Type B pancreatic cell (in vitro differentiated cells): ENCODE data around the gene TNNT3. TPM values are rescaled to one million over a fixed set of nuclear protein-coding genes. Genes with fewer than 3 reads are reported as not detected.

ENCODE experiments used
- DNase-seq: peaks from one replicate; pipeline ENCODE4 v3.0.0; 2021; ENCODE audit warnings: mixed read lengths; ENCODE audit not compliant: unreplicated experiment; ENCODE audit errors: extremely low spot score
- H3K27ac Mint-ChIP-seq: 2 replicates; pipeline ENCODE4 v1.8.0; 2021; ENCODE audit warnings: mild to moderate bottlenecking, mixed read lengths
- H3K27me3 Mint-ChIP-seq: 2 replicates; pipeline ENCODE4 v1.8.0; 2021; ENCODE audit warnings: mixed read lengths
- H3K36me3 Mint-ChIP-seq: 2 replicates; pipeline ENCODE4 v1.8.0; 2021; ENCODE audit warnings: mixed read lengths
- H3K4me1 Mint-ChIP-seq: one replicate; pipeline ENCODE4 v1.8.0; 2021; ENCODE audit warnings: mixed read lengths; ENCODE audit not compliant: unreplicated experiment
- H3K4me3 Mint-ChIP-seq: 2 replicates; pipeline ENCODE4 v1.8.0; 2021; ENCODE audit warnings: mild to moderate bottlenecking, mixed read lengths
- H3K9me3 Mint-ChIP-seq: 2 replicates; pipeline ENCODE4 v1.8.0; 2021; ENCODE audit warnings: mixed read lengths
- CTCF ChIP-seq: fragments of 200-600 bp; sonication (generic); conservative IDR thresholded peaks from 2 replicates; pipeline ENCODE4 v1.5.0; 2021; ENCODE audit warnings: antibody characterized with exemption, mild to moderate bottlenecking
- total RNA-seq: library from RNA; stranded (reverse); gene quantifications from 2 replicates; pipeline ENCODE4 v1.2.1, GENCODE V29; 2021; ENCODE audit warnings: low replicate concordance

The TNNT3 gene
- total RNA-seq, 1 donor from 2014 or later, result 17.3 TPM

DNA sequence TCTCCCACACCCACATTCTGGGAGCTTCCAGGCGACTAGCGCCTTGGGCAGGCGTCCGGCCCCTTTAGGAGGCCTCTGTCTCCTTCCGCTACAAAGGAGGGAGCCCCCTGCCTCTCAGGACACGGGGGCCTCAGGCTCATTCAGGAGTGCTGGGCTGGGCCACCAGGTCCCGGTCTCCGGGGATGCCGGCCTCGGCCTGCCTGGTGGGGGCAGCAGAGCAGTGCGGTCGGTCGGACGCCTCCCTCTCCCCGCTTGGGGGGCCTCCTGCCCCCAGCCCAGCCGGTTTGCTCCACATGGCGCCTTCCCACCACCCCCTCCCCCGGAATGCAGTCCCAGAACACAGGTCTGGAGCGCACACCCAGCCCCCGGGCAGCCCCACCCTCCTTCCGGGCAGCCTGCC lies 49.5 kb downstream of the TNNT3 start:
- Mint-ChIP-seq H3K9me3 (no peaks in the 10 kb centered on the region), H3K27ac (no peak overlapping the region), H3K4me3 (no peak overlapping the region), H3K36me3 (no peaks in the 10 kb centered on the region), H3K4me1 (no peaks in the 10 kb centered on the region), H3K27me3 (no peaks in the 10 kb centered on the region)
- DNase-seq, result no peak
- no peak for TF ChIP-seq CTCF

DNA sequence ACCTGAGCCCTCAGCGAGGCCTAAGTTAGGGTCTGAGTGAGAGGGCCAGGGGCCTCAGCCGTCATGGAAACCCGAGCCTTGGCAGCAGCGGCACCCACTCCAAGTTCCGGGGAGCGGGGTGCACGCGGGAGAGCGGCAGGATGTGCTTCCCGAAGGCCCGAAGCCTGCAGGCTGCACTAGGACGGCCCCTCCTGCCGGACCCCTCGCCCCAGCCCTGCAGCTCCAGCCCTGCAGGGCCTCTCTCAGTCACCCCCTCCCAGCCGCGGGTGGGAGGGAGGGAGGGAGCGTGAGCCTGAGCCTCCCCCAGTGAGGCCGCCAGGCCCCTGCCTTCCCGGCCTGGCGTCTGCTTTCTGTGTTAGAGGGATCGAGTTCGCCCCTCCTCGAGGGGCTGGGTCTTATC lies 50.3 kb downstream of the TNNT3 start:
- TF ChIP-seq CTCF, result no peak
- H3K4me1 Mint-ChIP-seq, result no peaks in the 10 kb centered on the region
- no peak overlapping the region for H3K27ac Mint-ChIP-seq
- H3K4me3 Mint-ChIP-seq, result no peak overlapping the region
- no peaks in the 10 kb centered on the region for H3K27me3 Mint-ChIP-seq
- no peaks in the 10 kb centered on the region for H3K36me3 Mint-ChIP-seq
- no peak for DNase-seq
- H3K9me3 Mint-ChIP-seq, result no peaks in the 10 kb centered on the region

- H3K36me3 Mint-ChIP-seq, result no peaks in the 10 kb centered on the region
- no peak overlapping the region for H3K27ac Mint-ChIP-seq
- DNase-seq, result peak; percentile 31
- H3K4me3 Mint-ChIP-seq, result no peak overlapping the region
- H3K4me1 Mint-ChIP-seq, result no peaks in the 10 kb centered on the region
- no peaks in the 10 kb centered on the region for H3K9me3 Mint-ChIP-seq
- no peaks in the 10 kb centered on the region for H3K27me3 Mint-ChIP-seq
- no peak for TF ChIP-seq CTCF
Observed at GRCh38 chr11:1970956-1971355, 51.5 kb downstream of the TNNT3 start.

GRCh38 chr11:1975185-1975584 lies 55.7 kb downstream of the TNNT3 start:
- no peaks in the 10 kb centered on the region for H3K27me3 Mint-ChIP-seq
- no peak for DNase-seq
- no peak for TF ChIP-seq CTCF
- H3K4me3 Mint-ChIP-seq, result no peak overlapping the region
- H3K9me3 Mint-ChIP-seq, result no peaks in the 10 kb centered on the region
- no peaks in the 10 kb centered on the region for H3K4me1 Mint-ChIP-seq
- no peaks in the 10 kb centered on the region for H3K36me3 Mint-ChIP-seq
- no peak overlapping the region for H3K27ac Mint-ChIP-seq

DNA sequence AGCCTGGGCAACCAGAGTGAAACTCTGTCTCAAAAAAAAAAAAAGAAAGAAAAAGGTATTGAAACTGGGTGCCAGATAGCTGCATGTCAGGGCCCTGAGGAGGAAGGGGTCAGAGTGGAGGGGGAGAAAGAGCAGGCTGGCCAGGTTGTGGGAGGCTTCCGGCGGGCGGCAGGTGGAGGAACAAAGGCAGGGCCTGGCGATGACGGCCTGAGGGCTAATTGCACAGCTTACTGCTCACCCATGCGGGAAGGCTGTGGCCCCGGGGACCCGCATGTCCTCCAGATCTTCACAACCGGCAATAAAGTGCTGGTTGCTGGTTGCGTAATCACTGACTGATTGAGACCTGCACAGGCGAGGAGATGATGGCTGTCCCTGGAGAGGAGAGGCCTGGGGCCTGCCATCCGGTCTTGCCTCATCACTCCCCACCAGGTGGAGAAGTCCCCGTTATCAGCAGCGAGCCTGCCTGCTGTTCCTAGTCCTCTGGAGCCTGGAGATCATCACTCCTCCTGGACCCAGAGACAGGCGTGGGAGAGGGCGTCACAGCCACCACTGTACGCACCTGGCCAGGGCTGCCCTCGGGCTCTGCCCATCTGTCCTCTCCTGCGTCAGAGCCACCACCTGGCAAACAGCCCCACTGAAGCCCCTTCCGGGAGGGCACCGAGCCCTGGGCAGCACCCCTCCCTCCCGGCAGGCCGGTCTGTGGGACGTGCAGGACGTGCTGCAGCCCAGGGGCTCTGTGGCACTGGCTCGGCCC lies 59.4 kb downstream of the TNNT3 start:
- no peak for DNase-seq
- TF ChIP-seq CTCF, result no peak
- H3K9me3 Mint-ChIP-seq, result no peaks in the 10 kb centered on the region
- H3K4me1 Mint-ChIP-seq, result no peaks in the 10 kb centered on the region
- no peaks in the 10 kb centered on the region for H3K36me3 Mint-ChIP-seq
- H3K27ac Mint-ChIP-seq, result no peak overlapping the region
- no peaks in the 10 kb centered on the region for H3K27me3 Mint-ChIP-seq
- no peak overlapping the region for H3K4me3 Mint-ChIP-seq
